ENCODE data around the gene TMEM208.

GRCh38 chr16:67235816-67236562, 9.1 kb downstream of the TMEM208 start:
- TF ChIP-seq EZH2phosphoT487 (IDR thresholded peaks at IDR 0.05; ENCODE audit: insufficient read depth, low read depth) (no peak), EZH2 (IDR thresholded peaks at IDR 0.05; ENCODE audit: insufficient read depth, poor library complexity, severe bottlenecking) (no peak)
